ENCODE results near the gene NID1.
A peak's percentile ranks its signal among the peaks of the same experiment; 100 is the strongest.

The NID1 gene

DNA sequence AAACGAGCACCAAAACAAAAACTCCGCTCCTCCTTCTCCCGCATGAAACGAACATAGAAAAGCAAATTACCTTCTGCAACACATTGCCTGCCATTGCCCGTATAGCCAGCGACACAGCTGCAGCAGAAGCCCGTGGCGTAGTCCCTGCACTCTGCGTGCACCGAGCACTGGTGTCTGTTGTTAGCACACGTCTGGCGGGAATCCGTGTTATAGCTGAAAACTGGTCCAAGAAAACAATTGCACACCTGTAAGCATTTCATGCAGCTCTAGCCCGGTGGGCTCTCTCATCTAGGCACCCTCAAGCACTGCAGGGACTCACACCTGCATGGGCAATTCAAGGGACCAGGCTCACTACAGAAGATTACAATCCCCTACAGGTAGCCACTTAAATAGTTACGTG is 26.9 kb downstream of the NID1 start:
- DNase-seq (ENCODE audit: low read depth): no peak
- H3K4me3 ChIP-seq (ENCODE audit: low read depth, low read length): no peak overlapping the region
- TF ChIP-seq MYC (IDR thresholded peaks at IDR 0.05; ENCODE audit: low read depth, low read length) (no peak), POLR2A (IDR thresholded peaks at IDR 0.05; ENCODE audit: extremely low read depth, insufficient read length) (no peak)

DNA sequence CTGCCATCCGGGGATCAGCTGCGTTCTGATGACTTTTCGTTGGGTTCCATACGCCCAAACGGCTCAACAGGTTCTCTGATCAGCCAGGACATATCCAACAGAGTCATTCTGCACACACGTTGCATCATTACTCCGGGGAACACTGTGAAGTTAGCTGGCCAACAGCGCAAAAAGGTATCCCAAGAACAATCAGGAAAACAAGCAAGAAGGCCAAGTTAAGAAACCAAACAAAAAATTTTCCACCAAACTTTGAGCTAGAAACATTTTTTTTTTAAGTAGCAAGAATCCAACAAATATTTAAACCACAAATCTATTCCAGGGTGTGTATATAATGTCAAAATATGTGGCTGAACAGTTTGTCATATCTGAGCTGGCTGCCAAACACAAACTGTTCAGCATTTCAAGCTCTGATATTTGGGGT is 29.2 kb downstream of the NID1 start:
- H3K4me3 ChIP-seq (ENCODE audit: low read depth, low read length): no peak overlapping the region
- TF ChIP-seq, protein P1, sequence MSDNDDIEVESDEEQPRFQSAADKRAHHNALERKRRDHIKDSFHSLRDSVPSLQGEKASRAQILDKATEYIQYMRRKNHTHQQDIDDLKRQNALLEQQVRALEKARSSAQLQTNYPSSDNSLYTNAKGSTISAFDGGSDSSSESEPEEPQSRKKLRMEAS (IDR thresholded peaks at IDR 0.05; ENCODE audit: low read depth, low read length): no peak
- TF ChIP-seq POLR2A (IDR thresholded peaks at IDR 0.05; ENCODE audit: extremely low read depth, insufficient read length) (no peak), MYC (IDR thresholded peaks at IDR 0.05; ENCODE audit: low read depth, low read length) (no peak)
- TF ChIP-seq, protein P2, sequence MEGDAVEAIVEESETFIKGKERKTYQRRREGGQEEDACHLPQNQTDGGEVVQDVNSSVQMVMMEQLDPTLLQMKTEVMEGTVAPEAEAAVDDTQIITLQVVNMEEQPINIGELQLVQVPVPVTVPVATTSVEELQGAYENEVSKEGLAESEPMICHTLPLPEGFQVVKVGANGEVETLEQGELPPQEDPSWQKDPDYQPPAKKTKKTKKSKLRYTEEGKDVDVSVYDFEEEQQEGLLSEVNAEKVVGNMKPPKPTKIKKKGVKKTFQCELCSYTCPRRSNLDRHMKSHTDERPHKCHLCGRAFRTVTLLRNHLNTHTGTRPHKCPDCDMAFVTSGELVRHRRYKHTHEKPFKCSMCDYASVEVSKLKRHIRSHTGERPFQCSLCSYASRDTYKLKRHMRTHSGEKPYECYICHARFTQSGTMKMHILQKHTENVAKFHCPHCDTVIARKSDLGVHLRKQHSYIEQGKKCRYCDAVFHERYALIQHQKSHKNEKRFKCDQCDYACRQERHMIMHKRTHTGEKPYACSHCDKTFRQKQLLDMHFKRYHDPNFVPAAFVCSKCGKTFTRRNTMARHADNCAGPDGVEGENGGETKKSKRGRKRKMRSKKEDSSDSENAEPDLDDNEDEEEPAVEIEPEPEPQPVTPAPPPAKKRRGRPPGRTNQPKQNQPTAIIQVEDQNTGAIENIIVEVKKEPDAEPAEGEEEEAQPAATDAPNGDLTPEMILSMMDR (IDR thresholded peaks at IDR 0.05; ENCODE audit: low read depth, low read length): no peak
- DNase-seq (ENCODE audit: low read depth): no peak

DNA sequence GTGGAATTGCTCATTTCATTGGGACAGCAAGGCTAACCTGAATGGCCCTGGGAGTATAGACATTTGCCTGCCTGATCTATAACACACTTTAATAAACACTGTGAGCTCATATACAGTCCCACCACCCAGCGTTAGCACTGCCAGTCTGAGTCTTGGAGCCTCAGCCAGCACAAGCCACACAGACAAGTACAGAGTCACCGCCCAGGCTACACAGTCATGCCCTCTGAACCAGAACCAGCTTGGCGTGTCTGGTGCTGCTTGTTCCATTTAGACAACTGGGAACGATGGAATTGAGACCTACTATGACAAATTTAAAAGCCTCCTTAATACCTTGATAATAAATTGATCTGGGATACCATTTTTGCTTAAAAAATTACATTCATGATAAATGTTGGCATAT is 31.6 kb downstream of the NID1 start:
- no peak for DNase-seq (ENCODE audit: low read depth)
- TF ChIP-seq, protein P1 (IDR thresholded peaks at IDR 0.05; ENCODE audit: low read depth, low read length): no peak
- TF ChIP-seq POLR2A (IDR thresholded peaks at IDR 0.05; ENCODE audit: extremely low read depth, insufficient read length) (no peak), MYC (IDR thresholded peaks at IDR 0.05; ENCODE audit: low read depth, low read length) (no peak)
- TF ChIP-seq, protein P2 (IDR thresholded peaks at IDR 0.05; ENCODE audit: low read depth, low read length): no peak
- H3K4me3 ChIP-seq (ENCODE audit: low read depth, low read length): no peak overlapping the region

DNA sequence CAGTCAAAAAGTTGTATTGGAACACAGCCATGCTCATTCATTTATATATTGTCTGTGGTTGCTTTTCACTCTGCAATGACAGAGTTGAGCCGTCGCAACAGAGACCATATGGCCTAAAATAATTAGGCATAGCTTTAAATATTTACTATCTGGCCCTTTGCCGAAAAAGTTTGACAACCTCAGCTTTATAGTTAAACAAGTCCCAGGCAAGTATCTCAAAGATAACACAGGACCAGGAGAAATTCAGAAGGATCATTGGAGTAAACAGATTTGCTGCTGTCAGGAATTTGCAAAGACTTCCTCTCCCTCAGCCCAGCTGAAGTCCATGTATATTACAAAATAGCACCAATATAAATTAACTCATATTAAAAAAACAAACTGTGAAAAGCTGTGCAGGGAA is 34.4 kb downstream of the NID1 start:
- no peak for DNase-seq (ENCODE audit: low read depth)
- TF ChIP-seq, protein P2 (IDR thresholded peaks at IDR 0.05; ENCODE audit: low read depth, low read length): no peak
- TF ChIP-seq POLR2A (IDR thresholded peaks at IDR 0.05; ENCODE audit: extremely low read depth, insufficient read length): no peak
- no peak for TF ChIP-seq MYC (IDR thresholded peaks at IDR 0.05; ENCODE audit: low read depth, low read length)
- H3K4me3 ChIP-seq (ENCODE audit: low read depth, low read length): no peak overlapping the region

DNA sequence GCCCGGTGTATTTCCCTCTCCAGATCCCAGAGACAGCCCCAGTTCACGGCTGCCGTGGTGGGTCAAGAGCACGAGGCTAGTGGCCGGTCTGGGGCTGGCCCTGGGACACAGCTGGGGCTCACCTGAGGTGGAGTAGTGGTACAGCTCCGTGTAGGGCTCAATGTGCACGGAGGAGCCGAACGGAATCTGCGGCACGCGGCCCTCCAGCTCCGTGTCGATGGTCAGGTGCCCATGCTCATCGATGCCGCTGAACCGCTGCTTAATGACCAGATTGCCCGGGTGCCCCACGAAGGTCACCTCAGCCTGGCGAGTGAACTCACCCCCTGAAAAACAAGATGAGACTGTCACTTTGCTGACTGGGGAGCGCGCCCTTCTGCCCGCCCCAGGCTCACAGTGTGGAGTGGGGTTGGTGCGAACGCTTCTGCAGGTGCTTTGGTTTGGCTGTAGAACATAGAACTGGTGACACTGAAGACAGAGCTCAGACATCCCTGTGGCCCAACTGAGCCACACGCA is 35.4 kb downstream of the NID1 start:
- H3K4me3 ChIP-seq (ENCODE audit: low read depth, low read length): no peak overlapping the region
- TF ChIP-seq, protein P1 (IDR thresholded peaks at IDR 0.05; ENCODE audit: low read depth, low read length): no peak
- TF ChIP-seq POLR2A (IDR thresholded peaks at IDR 0.05; ENCODE audit: extremely low read depth, insufficient read length): no peak
- TF ChIP-seq MYC (IDR thresholded peaks at IDR 0.05; ENCODE audit: low read depth, low read length): no peak
- TF ChIP-seq, protein P2 (IDR thresholded peaks at IDR 0.05; ENCODE audit: low read depth, low read length): no peak
- no peak for DNase-seq (ENCODE audit: low read depth)

DNA sequence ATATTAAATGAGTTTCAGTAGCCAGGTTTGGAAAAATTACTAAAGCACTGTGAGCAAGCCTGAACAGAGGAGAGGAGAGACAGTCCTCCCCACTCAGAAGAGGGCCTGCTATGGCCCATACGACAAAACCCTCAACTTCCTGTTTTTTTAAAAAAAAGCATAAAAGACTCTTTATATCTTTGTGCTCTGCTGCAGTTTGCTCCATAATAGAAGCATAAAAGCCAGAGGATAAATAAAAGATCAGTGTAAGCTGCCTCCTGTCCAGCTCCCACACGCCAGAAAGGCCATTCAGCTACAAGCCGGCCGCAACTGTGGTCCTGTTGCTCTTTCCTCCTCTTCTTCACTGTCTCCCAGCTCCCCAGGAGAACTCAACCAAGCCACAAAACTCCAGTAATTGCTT is 37.8 kb downstream of the NID1 start:
- peak; percentile 69 for DNase-seq (ENCODE audit: low read depth)
- no peak for TF ChIP-seq MYC (IDR thresholded peaks at IDR 0.05; ENCODE audit: low read depth, low read length)
- no peak for TF ChIP-seq POLR2A (IDR thresholded peaks at IDR 0.05; ENCODE audit: extremely low read depth, insufficient read length)
- TF ChIP-seq, protein P2 (IDR thresholded peaks at IDR 0.05; ENCODE audit: low read depth, low read length): no peak
- TF ChIP-seq, protein P1 (IDR thresholded peaks at IDR 0.05; ENCODE audit: low read depth, low read length): no peak
- no peak overlapping the region for H3K4me3 ChIP-seq (ENCODE audit: low read depth, low read length)
